HG02571 (cell line): Measurements from ENCODE around the gene TPBGL.
"Not testable (repeated sequence)": the region's sequence is repeated elsewhere in the genome, so short reads cannot be mapped to it uniquely, and the experiment has no call there.

Experiments used
- ATAC-seq: cut with Tn5 transposase; IDR thresholded peaks from one replicate; pipeline ENCODE4 v1.9.1; 2021; ENCODE audit warnings: mild to moderate bottlenecking, moderate library complexity; ENCODE audit not compliant: unreplicated experiment

The TPBGL gene

GRCh38 chr11:75270896-75271418 lies 30.4 kb downstream of the TPBGL start:
- no peak for ATAC-seq

GRCh38 chr11:75271730-75272129 lies 31.2 kb downstream of the TPBGL start:
- ATAC-seq, result no peak

- no peak for ATAC-seq
Observed at GRCh38 chr11:75272391-75272790, 31.8 kb downstream of the TPBGL start.

- no peak for ATAC-seq
Observed at GRCh38 chr11:75272821-75273301, 32.3 kb downstream of the TPBGL start.

GRCh38 chr11:75273411-75274391 lies 33.1 kb downstream of the TPBGL start:
- ATAC-seq, result no peak

GRCh38 chr11:75274716-75275115 lies 34.1 kb downstream of the TPBGL start:
- not testable (repeated sequence) for ATAC-seq

GRCh38 chr11:75275581-75275980 lies 35.0 kb downstream of the TPBGL start:
- no peak for ATAC-seq

- no peak for ATAC-seq
Observed at GRCh38 chr11:75276186-75276585, 35.6 kb downstream of the TPBGL start.

- no peak for ATAC-seq
Observed at GRCh38 chr11:75276686-75277085, 36.1 kb downstream of the TPBGL start.

GRCh38 chr11:75277211-75277805 lies 36.7 kb downstream of the TPBGL start:
- no peak for ATAC-seq

GRCh38 chr11:75277991-75278790 lies 37.6 kb downstream of the TPBGL start:
- ATAC-seq, result no peak

GRCh38 chr11:75279273-75279672 lies 38.7 kb downstream of the TPBGL start:
- ATAC-seq, result no peak

GRCh38 chr11:75280227-75280701 lies 39.7 kb downstream of the TPBGL start:
- no peak for ATAC-seq

- ATAC-seq, result no peak
Observed at GRCh38 chr11:75280770-75281468, 40.3 kb downstream of the TPBGL start.

- ATAC-seq, result no peak
Observed at GRCh38 chr11:75281469-75282095, 41.0 kb downstream of the TPBGL start.

GRCh38 chr11:75283391-75283931 lies 42.9 kb downstream of the TPBGL start:
- ATAC-seq, result no peak

- ATAC-seq, result no peak
Observed at GRCh38 chr11:75285776-75286360, 45.3 kb downstream of the TPBGL start.

GRCh38 chr11:75286826-75287465 lies 46.4 kb downstream of the TPBGL start:
- no peak for ATAC-seq

- ATAC-seq, result no peak
Observed at GRCh38 chr11:75287579-75287978, 47.0 kb downstream of the TPBGL start.
